IMR-90 (cell line): Measurements from ENCODE around the gene SLIT2. TPM values are rescaled to one million over a fixed set of nuclear protein-coding genes. Genes with fewer than 3 reads are reported as not detected.

Source experiments
- ATAC-seq: fragments of 200-7000 bp; cut with Tn5 transposase; 2 replicates; pipeline ENCODE4 v1.9.1; 2020; ENCODE audit warnings: low read depth, mild to moderate bottlenecking, moderate library complexity
- BruUV-seq: library from RNA; stranded (reverse); fragments of 400-500 nt; replicated peaks from 2 replicates; lab custom pipeline; 2021; lab: Mats Ljungman, UMichigan
- CTCF ChIA-PET: fragments of 300-600 bp; formaldehyde crosslinking; extraction: SDS; loops from one replicate; lab custom pipeline; 2021; ENCODE audit warnings: antibody characterized with exemption; lab: Yijun Ruan, JAX
- POLR2A ChIA-PET: fragments of 300-600 bp; sonication (Branson Sonifier 250); formaldehyde crosslinking; loops from one replicate; lab custom pipeline; 2022; ENCODE audit warnings: antibody characterized with exemption; ENCODE audit not compliant: unreplicated experiment; lab: Charles Lee
- DNase-seq: peaks from one replicate; pipeline ENCODE4 v3.0.0; 2013
- H2AFZ ChIP-seq: replicated peaks from 2 replicates; pipeline ENCODE3; 2013; ENCODE audit warnings: low read length, mild to moderate bottlenecking; ENCODE audit not compliant: poor library complexity
- H2AK5ac ChIP-seq: 2 replicates; pipeline ENCODE4 v1.6.1; 2013; ENCODE audit warnings: low read depth, low read length, inconsistent platforms
- H2AK9ac ChIP-seq: replicated peaks from 2 replicates; pipeline ENCODE3; 2013; ENCODE audit warnings: mild to moderate bottlenecking, low read depth, low read length, moderate library complexity; ENCODE audit not compliant: poor library complexity
- H2BK120ac ChIP-seq: 2 replicates; pipeline ENCODE4 v1.6.1; 2013; ENCODE audit warnings: low read depth, low read length, inconsistent platforms
- H2BK15ac ChIP-seq: 3 replicates; pipeline ENCODE4 v1.6.1; 2013; ENCODE audit warnings: low read depth, low read length, inconsistent platforms
- H2BK20ac ChIP-seq: 2 replicates; pipeline ENCODE4 v1.6.1; 2013; ENCODE audit warnings: low read depth, mild to moderate bottlenecking, inconsistent platforms, low read length, moderate library complexity
- H2BK5ac ChIP-seq: 2 replicates; pipeline ENCODE4 v1.6.1; 2013; ENCODE audit warnings: mild to moderate bottlenecking, low read depth, low read length, inconsistent platforms; ENCODE audit not compliant: poor library complexity, severe bottlenecking
- H3K14ac ChIP-seq: replicated peaks from 2 replicates; pipeline ENCODE4 v1.6.1; 2013; ENCODE audit warnings: low read depth, low read length, inconsistent platforms
- H3K18ac ChIP-seq: 2 replicates; pipeline ENCODE4 v1.6.1; 2013; ENCODE audit warnings: low read depth, low read length, control low read depth
- H3K23ac ChIP-seq: 2 replicates; pipeline ENCODE4 v1.6.1; 2013; ENCODE audit warnings: low read depth, low read length, inconsistent platforms
- H3K27ac ChIP-seq: 2 replicates; pipeline ENCODE4 v1.5.1; 2013; ENCODE audit warnings: mild to moderate bottlenecking, control low read depth, low read length; ENCODE audit not compliant: insufficient read depth
- H3K27me3 ChIP-seq: 2 replicates; pipeline ENCODE4 v1.6.1; 2013; ENCODE audit warnings: low read length; ENCODE audit not compliant: control insufficient read depth, insufficient read depth
- H3K36me3 ChIP-seq: 2 replicates; pipeline ENCODE4 v1.6.1; 2013; ENCODE audit warnings: low read length, mixed read lengths; ENCODE audit not compliant: control insufficient read depth, insufficient read depth
- H3K4ac ChIP-seq: 2 replicates; pipeline ENCODE4 v1.6.1; 2013; ENCODE audit warnings: low read depth, low read length, inconsistent platforms
- H3K4me1 ChIP-seq: 2 replicates; pipeline ENCODE4 v1.6.1; 2013; ENCODE audit warnings: low read length, mixed read lengths; ENCODE audit not compliant: control insufficient read depth, insufficient read depth
- H3K4me2 ChIP-seq: 2 replicates; pipeline ENCODE4 v1.6.1; 2013; ENCODE audit warnings: low read depth, mild to moderate bottlenecking, control low read depth, low read length, moderate library complexity
- H3K4me3 ChIP-seq: 2 replicates; pipeline ENCODE4 v1.5.1; 2013; ENCODE audit warnings: low read depth, mild to moderate bottlenecking, control low read depth, low read length, moderate library complexity; ENCODE audit not compliant: insufficient read depth
- H3K56ac ChIP-seq: 2 replicates; pipeline ENCODE4 v1.6.1; 2013; ENCODE audit warnings: low read length, inconsistent platforms; ENCODE audit not compliant: insufficient read depth; ENCODE audit errors: extremely low read depth
- H3K79me1 ChIP-seq, 2 experiments: 2 replicates each; pipeline ENCODE4 v1.6.1; 2013; ENCODE audit warnings: low read length in 2 of 2, inconsistent platforms in 1 of 2, low read depth in 1 of 2
- H3K9ac ChIP-seq: 2 replicates; pipeline ENCODE4 v1.6.1; 2013; ENCODE audit warnings: low read depth, low read length, control low read depth
- H3K9me1 ChIP-seq: 2 replicates; pipeline ENCODE4 v1.6.1; 2013; ENCODE audit warnings: low read length, inconsistent platforms; ENCODE audit not compliant: insufficient read depth
- H3K9me3 ChIP-seq: 2 replicates; pipeline ENCODE4 v1.6.1; 2013; ENCODE audit warnings: low read length; ENCODE audit not compliant: control insufficient read depth, insufficient read depth
- H4K20me1 ChIP-seq: 2 replicates; pipeline ENCODE4 v1.6.1; 2013; ENCODE audit warnings: low read length, inconsistent platforms; ENCODE audit not compliant: insufficient read depth
- H4K5ac ChIP-seq: 2 replicates; pipeline ENCODE4 v1.6.1; 2013; ENCODE audit warnings: mild to moderate bottlenecking, low read depth, low read length, control low read depth
- H4K8ac ChIP-seq, 2 experiments: 2 replicates each; pipeline ENCODE4 v1.6.1; 2013; ENCODE audit warnings: low read depth in 2 of 2, low read length in 2 of 2, control low read depth in 1 of 2, inconsistent platforms in 1 of 2
- H4K91ac ChIP-seq: 2 replicates; pipeline ENCODE4 v1.6.1; 2013; ENCODE audit warnings: low read depth, low read length, inconsistent platforms; ENCODE audit not compliant: insufficient read depth
- MAFK ChIP-seq: IDR thresholded peaks from 2 replicates; pipeline ENCODE4 v1.6.1; 2012; ENCODE audit warnings: low read depth, low read length, improper control_type of control experiment
- dilution Hi-C: fragments of 300-500 bp; cut with HindIII; formaldehyde crosslinking; loops from one replicate; pipeline ENCODE4 v1.14.3; 2018; ENCODE audit warnings: low sequenced_read_pairs; ENCODE audit not compliant: unreplicated experiment
- in situ Hi-C: fragments of 300-500 bp; cut with MboI; formaldehyde crosslinking; loops from 3 replicates; pipeline ENCODE4 v1.14.3; 2019; ENCODE audit warnings: low sequenced_read_pairs, inconsistent platforms, mixed read lengths
- intact Hi-C: fragments of 100-400 bp; cut with micrococcal nuclease; formaldehyde crosslinking; loops from 2 replicates; pipeline ENCODE4 v1.10.0; 2022
- polyA plus RNA-seq, 3 experiments: library from polyadenylated mRNA; depleted of rRNA; stranded (reverse); fragments of >200 nt; gene quantifications; 2 replicates each; pipeline ENCODE4 v1.2.3, GENCODE V29; 2012; ENCODE audit warnings: low replicate concordance in 1 of 3
- total RNA-seq: library from RNA; depleted of rRNA; stranded (reverse); fragments of >200 nt; gene quantifications from 2 replicates; pipeline ENCODE4 v1.2.3, GENCODE V29; 2012

SLIT2 gene
- total and polyA plus RNA-seq, 2 of the 4 experiments (the other 2 are of a cell fraction) = 13.6 to 14.3 TPM

- H3K56ac ChIP-seq = no peak overlapping the region
- H2AK5ac ChIP-seq = no peak overlapping the region
- ChIA-PET POLR2A (no interaction called here), CTCF (no interaction called here)
- dilution Hi-C loops (no loop called here), in situ Hi-C loops (no loop called here), intact Hi-C loops (no loop called here)
- no peak overlapping the region for H2BK15ac ChIP-seq
- H3K23ac ChIP-seq = no peak overlapping the region
- H4K91ac ChIP-seq = no peak overlapping the region
- no peak overlapping the region for H3K4me3 ChIP-seq
- H3K4me2 ChIP-seq = no peak overlapping the region
- no peaks in the 10 kb centered on the region for H4K20me1 ChIP-seq
- DNase-seq (no peak), ATAC-seq (no peak)
- no peaks in the 10 kb centered on the region for H3K27me3 ChIP-seq
- no peak for TF ChIP-seq MAFK
- H2BK5ac ChIP-seq = no peak overlapping the region
- H3K36me3 ChIP-seq = no peaks in the 10 kb centered on the region
- no peak overlapping the region for H3K18ac ChIP-seq
- H3K9me1 ChIP-seq = no peaks in the 10 kb centered on the region
- no peak overlapping the region for H2BK120ac ChIP-seq
- H3K27ac ChIP-seq = no peak overlapping the region
- no peaks in the 10 kb centered on the region for H3K79me1 ChIP-seq
- no peaks in the 10 kb centered on the region for H3K4me1 ChIP-seq
- no peak overlapping the region for H3K4ac ChIP-seq
- BruUV-seq = no TSS peak
- no peak overlapping the region for H4K8ac ChIP-seq
- H2AFZ ChIP-seq = no peak overlapping the region
- H2AK9ac ChIP-seq = no peak overlapping the region
- H4K5ac ChIP-seq = no peak overlapping the region
- H3K9me3 ChIP-seq = no peaks in the 10 kb centered on the region
- H3K9ac ChIP-seq = no peak overlapping the region
- H2BK20ac ChIP-seq = no peak overlapping the region
- H3K14ac ChIP-seq = no peak overlapping the region
These were observed 32.2 kb upstream of the SLIT2 start for GRCh38 chr4:20219521-20219920.
